ENCODE data around the gene PLPPR5. TPM values are rescaled to one million over a fixed set of nuclear protein-coding genes. Genes with fewer than 3 reads are reported as not detected.

Gene PLPPR5
- total RNA-seq, 1 donor from 2014 or later = 0.56 TPM

- Mint-ChIP-seq H3K27ac (no peak overlapping the region), H3K36me3 (no peaks in the 10 kb centered on the region), H3K4me3 (no peak overlapping the region), H3K9me3 (no peaks in the 10 kb centered on the region), H3K27me3 (ENCODE audit: insufficient read depth, low read depth) (no peaks in the 10 kb centered on the region), H3K4me1 (no peaks in the 10 kb centered on the region)
- Histone ChIP-seq H3F3A (ENCODE audit: low read depth) (no peaks in the 10 kb centered on the region), H3K27me3 (no peaks in the 10 kb centered on the region), H3K4me2 (no peak overlapping the region), H2AFZ (replicated peaks) (no peak overlapping the region), H4K20me1 (ENCODE audit: low read depth) (no peaks in the 10 kb centered on the region), H3K36me3 (no peaks in the 10 kb centered on the region), H3K9me3 (ENCODE audit: low read depth) (no peaks in the 10 kb centered on the region), H3K4me1 (no peaks in the 10 kb centered on the region), H3K79me2 (ENCODE audit: low read depth) (no peaks in the 10 kb centered on the region), H3K9ac (no peak overlapping the region), H3K4me3 (no peak overlapping the region), H3K27ac (no peak overlapping the region)
- no peak for DNase-seq (ENCODE audit: low spot score)
- TF ChIP-seq EZH2phosphoT487 (IDR thresholded peaks at IDR 0.05) (no peak), CTCF (IDR thresholded peaks at IDR 0.05) (no peak), EZH2 (IDR thresholded peaks at IDR 0.05) (no peak)
Observed at GRCh38 chr1:98932184-98932583, 72.5 kb downstream of the PLPPR5 start.

GRCh38 chr1:98931128-98931835 lies 73.4 kb downstream of the PLPPR5 start:
- Mint-ChIP-seq H3K4me3 (no peak overlapping the region), H3K4me1 (no peaks in the 10 kb centered on the region), H3K27ac (no peak overlapping the region), H3K27me3 (ENCODE audit: insufficient read depth, low read depth) (no peaks in the 10 kb centered on the region), H3K36me3 (no peaks in the 10 kb centered on the region), H3K9me3 (no peaks in the 10 kb centered on the region)
- H3K9me3 ChIP-seq (ENCODE audit: low read depth) = no peaks in the 10 kb centered on the region
- no peak overlapping the region for H3K4me3 ChIP-seq
- no peaks in the 10 kb centered on the region for H4K20me1 ChIP-seq (ENCODE audit: low read depth)
- H3K36me3 ChIP-seq = no peaks in the 10 kb centered on the region
- no peaks in the 10 kb centered on the region for H3K79me2 ChIP-seq (ENCODE audit: low read depth)
- H3K27ac ChIP-seq = no peak overlapping the region
- H3K27me3 ChIP-seq = no peaks in the 10 kb centered on the region
- H3F3A ChIP-seq (ENCODE audit: low read depth) = no peaks in the 10 kb centered on the region
- H3K4me1 ChIP-seq = no peaks in the 10 kb centered on the region
- DNase-seq (ENCODE audit: low spot score) = no peak
- TF ChIP-seq EZH2 (IDR thresholded peaks at IDR 0.05) = no peak
- TF ChIP-seq CTCF (IDR thresholded peaks at IDR 0.05) = no peak
- no peak for TF ChIP-seq EZH2phosphoT487 (IDR thresholded peaks at IDR 0.05)
- no peak overlapping the region for H2AFZ ChIP-seq (replicated peaks)
- no peak overlapping the region for H3K9ac ChIP-seq
- H3K4me2 ChIP-seq = no peak overlapping the region

GRCh38 chr1:98929437-98929836 lies 75.2 kb downstream of the PLPPR5 start:
- H3K4me2 ChIP-seq = no peak overlapping the region
- no peaks in the 10 kb centered on the region for H3K36me3 Mint-ChIP-seq
- H2AFZ ChIP-seq (replicated peaks) = no peak overlapping the region
- no peaks in the 10 kb centered on the region for H3K79me2 ChIP-seq (ENCODE audit: low read depth)
- no peak overlapping the region for H3K4me3 ChIP-seq
- H3K9me3 Mint-ChIP-seq = no peaks in the 10 kb centered on the region
- no peak overlapping the region for H3K4me3 Mint-ChIP-seq
- H3K27ac Mint-ChIP-seq = no peak overlapping the region
- DNase-seq (ENCODE audit: low spot score) = no peak
- no peak for TF ChIP-seq CTCF (IDR thresholded peaks at IDR 0.05)
- H3K36me3 ChIP-seq = no peaks in the 10 kb centered on the region
- no peak overlapping the region for H3K27ac ChIP-seq
- no peaks in the 10 kb centered on the region for H3K27me3 Mint-ChIP-seq (ENCODE audit: insufficient read depth, low read depth)
- no peaks in the 10 kb centered on the region for H4K20me1 ChIP-seq (ENCODE audit: low read depth)
- no peaks in the 10 kb centered on the region for H3K4me1 Mint-ChIP-seq
- no peak overlapping the region for H3K9ac ChIP-seq
- no peaks in the 10 kb centered on the region for H3K27me3 ChIP-seq
- H3F3A ChIP-seq (ENCODE audit: low read depth) = no peaks in the 10 kb centered on the region
- H3K4me1 ChIP-seq = no peaks in the 10 kb centered on the region
- no peaks in the 10 kb centered on the region for H3K9me3 ChIP-seq (ENCODE audit: low read depth)
